Testis (tissue), 3 donors: ENCODE data around the gene SGCG. TPM values are rescaled to one million over a fixed set of nuclear protein-coding genes. Genes with fewer than 3 reads are reported as not detected.

Experiments used
- DNase-seq: peaks from one replicate; pipeline ENCODE4 v3.0.0-alpha.2; 2019
- H3K27ac ChIP-seq, 2 donors: fragments of 200-600 bp; sonication (generic); one replicate each; pipeline ENCODE4 v1.5.1; 2019
- H3K27me3 ChIP-seq: fragments of 200-600 bp; sonication (generic); one replicate; pipeline ENCODE4 v1.5.1; 2019
- H3K36me3 ChIP-seq: fragments of 200-600 bp; sonication (generic); one replicate; pipeline ENCODE4 v1.5.1; 2017; ENCODE audit warnings: low read depth; ENCODE audit errors: missing control alignments
- H3K4me1 ChIP-seq: fragments of 200-600 bp; sonication (generic); one replicate; pipeline ENCODE4 v1.5.1; 2019
- H3K4me3 ChIP-seq, 2 donors: fragments of 200-600 bp; sonication (generic); one replicate each; pipeline ENCODE4 v1.5.1; 2017 to 2019
- H3K9me3 ChIP-seq: fragments of 200-600 bp; sonication (generic); one replicate; pipeline ENCODE4 v1.5.1; 2017
- POLR2A ChIP-seq: fragments of 450-650 bp; IDR thresholded peaks from one replicate; pipeline ENCODE4 v1.6.1; 2017; ENCODE audit warnings: antibody characterized with exemption, mild to moderate bottlenecking, moderate library complexity
- WGBS, 2 donors: methylation state at CpG; one replicate each; pipeline ENCODE4 v1.1.5; 2018; 5-methylcytosine and 5-hydroxymethylcytosine counted together
- intact Hi-C: fragments of 100-400 bp; cut with DNase I; formaldehyde crosslinking; loops from one replicate; pipeline ENCODE4 v1.15.1; 2023; ENCODE audit warnings: low total_unique reads
- polyA plus RNA-seq: library from polyadenylated mRNA; stranded (reverse); fragments of 350-450 nt; fragmentation: Illumina TruSeq; extraction: RNeasy Lipid Tissue Mini Kit (QIAGEN cat#74804); gene quantifications from one replicate; pipeline ENCODE4 v1.2.3, GENCODE V29; 2014; ENCODE audit warnings: low read depth, low replicate concordance; ENCODE audit not compliant: insufficient read depth
- total RNA-seq, 2 donors: library from RNA; depleted of rRNA; stranded (reverse); fragments of >200 nt; gene quantifications; one replicate each; pipeline ENCODE4 v1.2.3, GENCODE V29; 2016
- TF ChIP-seq, protein P1 (sequence below), 3 experiments: fragments of 450-650 bp in 2 of 3; fragments of 200-600 bp in 1 of 3; sonication (generic) in 1 of 3; IDR thresholded peaks; one replicate each; pipeline ENCODE4 v1.5.1; 2016 to 2019; ENCODE audit warnings: antibody characterized with exemption in 3 of 3, mild to moderate bottlenecking in 2 of 3, moderate library complexity in 1 of 3

Gene SGCG
- total and polyA plus RNA-seq, 3 donors from 2014 or later = 1.5 to 2.9 (median 2.2) TPM

DNA sequence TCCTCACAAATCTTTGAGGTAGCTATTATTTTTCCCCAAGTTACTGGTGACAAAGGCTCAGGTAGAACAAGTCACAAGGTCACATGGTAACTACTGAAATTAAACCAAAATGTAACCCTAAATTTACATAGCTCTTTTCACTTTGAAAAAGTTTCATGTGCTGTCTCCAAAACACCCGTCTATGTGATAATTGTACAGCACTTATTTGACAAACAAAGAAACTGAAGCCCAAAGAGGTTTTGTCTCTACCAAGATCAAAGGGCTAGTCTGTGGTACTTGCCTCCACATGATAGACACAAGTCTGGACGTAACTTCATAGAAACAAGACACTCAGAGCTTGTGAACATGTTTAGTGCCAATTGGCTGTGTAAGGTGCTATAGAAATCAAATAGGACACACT, 144.4 kb downstream of the SGCG start:
- Histone ChIP-seq H3K4me1 (peaks cover 5% of the 10 kb centered on the region), H3K27me3 (no peaks in the 10 kb centered on the region), H3K27ac (no peak overlapping the region), H3K4me3 (no peak overlapping the region), H3K9me3 (no peaks in the 10 kb centered on the region), H3K36me3 (no peaks in the 10 kb centered on the region)
- TF ChIP-seq, protein P1, sequence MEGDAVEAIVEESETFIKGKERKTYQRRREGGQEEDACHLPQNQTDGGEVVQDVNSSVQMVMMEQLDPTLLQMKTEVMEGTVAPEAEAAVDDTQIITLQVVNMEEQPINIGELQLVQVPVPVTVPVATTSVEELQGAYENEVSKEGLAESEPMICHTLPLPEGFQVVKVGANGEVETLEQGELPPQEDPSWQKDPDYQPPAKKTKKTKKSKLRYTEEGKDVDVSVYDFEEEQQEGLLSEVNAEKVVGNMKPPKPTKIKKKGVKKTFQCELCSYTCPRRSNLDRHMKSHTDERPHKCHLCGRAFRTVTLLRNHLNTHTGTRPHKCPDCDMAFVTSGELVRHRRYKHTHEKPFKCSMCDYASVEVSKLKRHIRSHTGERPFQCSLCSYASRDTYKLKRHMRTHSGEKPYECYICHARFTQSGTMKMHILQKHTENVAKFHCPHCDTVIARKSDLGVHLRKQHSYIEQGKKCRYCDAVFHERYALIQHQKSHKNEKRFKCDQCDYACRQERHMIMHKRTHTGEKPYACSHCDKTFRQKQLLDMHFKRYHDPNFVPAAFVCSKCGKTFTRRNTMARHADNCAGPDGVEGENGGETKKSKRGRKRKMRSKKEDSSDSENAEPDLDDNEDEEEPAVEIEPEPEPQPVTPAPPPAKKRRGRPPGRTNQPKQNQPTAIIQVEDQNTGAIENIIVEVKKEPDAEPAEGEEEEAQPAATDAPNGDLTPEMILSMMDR (IDR thresholded peaks at IDR 0.05) = no peak
- no peak for TF ChIP-seq POLR2A
- DNase-seq = no peak
- WGBS, 2 donors = 78 to 81% methylated on average over 2 of the region's 2 CpGs
- intact Hi-C loops = no loop called here

DNA sequence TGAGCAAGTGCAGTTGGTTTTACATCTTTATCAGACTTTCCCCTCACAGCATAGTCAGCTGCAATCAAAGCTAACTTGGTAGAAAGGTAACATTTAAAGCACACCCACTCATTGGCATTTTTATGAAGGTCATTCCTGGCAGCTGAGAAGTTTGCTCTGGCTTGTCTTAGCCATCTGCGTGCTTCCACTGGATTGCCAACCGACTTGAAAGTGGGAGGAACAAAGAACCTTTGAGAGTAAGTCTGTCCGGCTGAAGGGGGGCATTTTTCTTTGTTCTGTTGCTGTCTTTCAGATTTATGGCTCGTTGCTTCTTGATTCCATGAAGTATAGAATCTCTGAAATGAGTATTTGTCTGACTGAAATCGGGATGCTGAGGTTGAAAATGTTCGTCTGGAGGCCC, 149.6 kb downstream of the SGCG start:
- Histone ChIP-seq H3K27me3 (no peaks in the 10 kb centered on the region), H3K4me1 (no peaks in the 10 kb centered on the region), H3K36me3 (no peaks in the 10 kb centered on the region), H3K4me3 (no peak overlapping the region), H3K9me3 (no peaks in the 10 kb centered on the region), H3K27ac (peak overlapping the region in 1 of 2 donors; percentile 18)
- intact Hi-C loops = no loop called here
- no peak for TF ChIP-seq POLR2A
- TF ChIP-seq, protein P1 (IDR thresholded peaks at IDR 0.05) = no peak
- DNase-seq = peak; percentile 75
- WGBS, 2 donors = 64 to 75% methylated on average over 6 of the region's 6 CpGs

DNA sequence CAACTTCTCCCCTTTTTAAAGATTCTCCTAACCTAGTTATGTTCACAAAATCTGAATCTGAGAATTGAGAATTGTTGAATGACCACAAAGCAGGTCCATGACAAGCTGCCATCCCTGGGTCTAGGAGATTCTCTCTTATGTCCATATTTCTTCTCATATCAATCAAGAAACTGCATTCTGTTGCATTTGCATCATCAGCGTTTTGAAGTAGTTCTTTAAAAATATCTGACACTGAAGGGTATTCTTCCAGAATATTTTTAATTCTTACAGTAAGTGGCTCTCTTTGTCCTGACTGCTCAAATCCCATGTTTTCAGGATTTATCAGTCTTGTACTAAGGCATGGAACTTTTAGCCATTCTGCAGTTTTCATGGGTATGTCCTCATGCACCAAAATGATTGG, 158.4 kb downstream of the SGCG start:
- 80 to 89% methylated on average over 1 of the region's 1 CpG for WGBS, 2 donors
- no peaks in the 10 kb centered on the region for H3K36me3 ChIP-seq
- H3K27ac ChIP-seq = no peak overlapping the region
- intact Hi-C loops = no loop called here
- H3K4me1 ChIP-seq = no peaks in the 10 kb centered on the region
- TF ChIP-seq, protein P1 (IDR thresholded peaks at IDR 0.05) = no peak
- no peak for TF ChIP-seq POLR2A
- H3K4me3 ChIP-seq = no peak overlapping the region
- H3K9me3 ChIP-seq = no peaks in the 10 kb centered on the region
- no peak for DNase-seq
- H3K27me3 ChIP-seq = no peaks in the 10 kb centered on the region

DNA sequence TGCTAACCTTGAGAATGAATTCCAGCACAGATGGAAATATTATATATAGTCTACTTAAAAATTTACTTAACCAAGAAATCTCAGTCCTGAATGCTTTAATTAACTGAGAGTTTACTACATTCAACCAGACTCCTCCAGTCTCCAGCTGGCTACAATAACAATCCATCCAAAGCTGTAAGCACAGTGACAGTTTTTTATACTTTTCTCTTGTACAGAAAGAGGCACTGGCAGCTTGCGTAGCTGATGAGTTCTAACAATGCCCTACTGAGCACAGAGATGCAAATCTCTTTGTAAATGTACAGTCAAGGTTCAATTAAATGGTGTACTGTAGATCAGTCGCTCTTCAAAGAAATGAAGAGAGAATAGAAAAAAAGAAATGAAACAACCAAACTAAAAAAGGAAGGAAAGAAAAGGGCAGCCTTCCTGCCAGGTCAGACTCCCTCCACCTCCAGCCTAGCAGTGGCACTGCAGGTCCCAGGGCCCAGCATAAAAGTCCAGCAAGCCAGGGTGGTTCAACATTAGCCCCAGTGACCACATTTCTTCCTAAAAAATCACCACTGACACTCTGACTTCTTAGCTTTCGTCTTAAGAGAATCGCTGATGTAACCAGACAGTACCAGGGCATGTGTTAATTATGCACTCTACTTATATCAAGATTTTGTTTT, 164.3 kb downstream of the SGCG start:
- Histone ChIP-seq H3K4me3 (no peak overlapping the region), H3K9me3 (no peaks in the 10 kb centered on the region), H3K36me3 (no peaks in the 10 kb centered on the region), H3K27ac (no peak overlapping the region), H3K27me3 (no peaks in the 10 kb centered on the region), H3K4me1 (peaks cover 7% of the 10 kb centered on the region)
- DNase-seq = no peak
- no peak for TF ChIP-seq POLR2A
- TF ChIP-seq, protein P1 (IDR thresholded peaks at IDR 0.05) = no peak
- intact Hi-C loops = no loop called here
- 61 to 81% methylated on average over 4 of the region's 4 CpGs for WGBS, 2 donors

DNA sequence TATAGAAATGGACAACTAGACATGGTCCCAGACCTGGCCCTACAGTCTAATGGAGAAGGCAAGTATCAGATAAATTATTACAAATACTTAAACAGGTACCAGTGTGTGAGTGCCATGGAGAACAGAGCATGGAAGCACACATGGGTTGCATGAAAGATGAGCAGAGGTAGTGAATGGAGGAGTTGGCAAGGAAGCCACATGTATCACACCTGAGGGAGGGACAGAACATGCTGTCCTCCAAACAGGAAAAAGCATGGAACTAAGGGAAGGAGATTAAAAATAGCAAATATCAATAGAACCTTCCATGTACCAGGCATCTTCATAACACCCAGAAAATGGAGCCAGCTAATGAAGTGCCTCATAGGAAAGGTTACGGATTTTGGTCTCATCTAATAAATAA, 166.8 kb downstream of the SGCG start:
- Histone ChIP-seq H3K4me1 (peaks cover 7% of the 10 kb centered on the region), H3K4me3 (no peak overlapping the region), H3K36me3 (no peaks in the 10 kb centered on the region), H3K9me3 (no peaks in the 10 kb centered on the region), H3K27ac (no peak overlapping the region), H3K27me3 (no peaks in the 10 kb centered on the region)
- no peak for TF ChIP-seq POLR2A
- TF ChIP-seq, protein P1 (IDR thresholded peaks at IDR 0.05) = no peak
- intact Hi-C loops = no loop called here
- no peak for DNase-seq
- WGBS, 2 donors = 95 to 100% methylated on average over 1 of the region's 1 CpG
